ENCODE results near the gene MMS22L. TPM values are rescaled to one million over a fixed set of nuclear protein-coding genes. Genes with fewer than 3 reads are reported as not detected.

MMS22L gene
- total and polyA plus RNA-seq, 10 of the 15 experiments (the other 5 are each of a cell fraction or from before 2014, with no cell fraction given): 5.0 to 33.9 (median 18.7) TPM

- CTCF ChIA-PET: no interaction called here
- RAD21 ChIA-PET (ENCODE audit: unreplicated experiment): no interaction called here
- no peaks in the 10 kb centered on the region for H3K79me2 ChIP-seq (ENCODE audit: control insufficient read depth, insufficient read depth, low read length)
- H3K4me3 ChIP-seq: no peak overlapping the region
- no peak for DNase-seq (ENCODE audit: low read depth, low spot score)
- no peak overlapping the region for H3K4me2 ChIP-seq (ENCODE audit: control insufficient read depth, insufficient read depth)
- in situ Hi-C loops (cut with MboI): no loop called here
- 95% methylated on average over 1 of the region's 1 CpG for WGBS (ENCODE audit: insufficient coverage, insufficient replicate concordance, low lambda C conversion rate, missing lambda C conversion rate)
- no peak overlapping the region for H3K9ac ChIP-seq (ENCODE audit: control insufficient read depth, insufficient read depth, low read length)
- no peak for FAIRE-seq
- SMC1A ChIA-PET (ENCODE audit: uncharacterized antibody, unreplicated experiment): interaction anchor here (0.8 to 1.6 kb wide), 3 partner anchors 10 to 35 kb away, joined by 3 to 4 read pairs (median 3); no protein-coding TSS in a partner anchor
- no peak overlapping the region for H3K27ac ChIP-seq (ENCODE audit: control insufficient read depth, insufficient read depth)
- POLR2A ChIA-PET: no interaction called here
- no peak for ATAC-seq
- TF ChIP-seq E2F4 (IDR thresholded peaks at IDR 0.05; ENCODE audit: low read depth, low read length) (no peak), SUZ12 (IDR thresholded peaks at IDR 0.05; ENCODE audit: unreplicated experiment) (no peak), MYB (IDR thresholded peaks at IDR 0.05; ENCODE audit: borderline replicate concordance, low read depth, low read length) (no peak), PAX5 (IDR thresholded peaks at IDR 0.05; ENCODE audit: borderline replicate concordance, low read depth, low read length) (no peak), CREB1 (IDR thresholded peaks at IDR 0.05; ENCODE audit: low read depth) (no peak), RBBP5 (conservative IDR thresholded peaks at IDR 0.05) (no peak), NKRF (conservative IDR thresholded peaks at IDR 0.05) (no peak), CTCF (IDR thresholded peaks at IDR 0.05 in 2 of 3, conservative IDR thresholded peaks at IDR 0.05 in 1 of 3; ENCODE audit: control insufficient read depth in 2 of 3, extremely low read depth in 1 of 3, insufficient read depth in 1 of 3, low read depth in 3 of 3, low read length in 3 of 3) (no peak), GABPA (IDR thresholded peaks at IDR 0.05; ENCODE audit: low read depth) (no peak), MTA2 (IDR thresholded peaks at IDR 0.05; ENCODE audit: low read depth) (no peak), ATF7 (IDR thresholded peaks at IDR 0.05; ENCODE audit: low read depth) (no peak), SPI1 (IDR thresholded peaks at IDR 0.05; ENCODE audit: borderline replicate concordance, insufficient read depth, low read depth, low read length) (no peak), RELB (IDR thresholded peaks at IDR 0.05; ENCODE audit: low read depth) (no peak), STAT3 (IDR thresholded peaks at IDR 0.05; ENCODE audit: low read depth, low read length) (no peak), SMARCA5 (IDR thresholded peaks at IDR 0.05) (no peak), MYC (IDR thresholded peaks at IDR 0.05; ENCODE audit: insufficient read depth, insufficient read length, insufficient replicate concordance, low read length, severe bottlenecking) (no peak), BMI1 (IDR thresholded peaks at IDR 0.05; ENCODE audit: borderline replicate concordance) (no peak), KLF5 (IDR thresholded peaks at IDR 0.05; ENCODE audit: partially characterized antibody) (no peak), YBX1 (IDR thresholded peaks at IDR 0.05) (no peak), NFYA (IDR thresholded peaks at IDR 0.05; ENCODE audit: borderline replicate concordance, low read depth, low read length) (no peak)
- H3K27me3 ChIP-seq (replicated peaks in 1 of 2; ENCODE audit: control insufficient read depth in 2 of 2, insufficient read depth in 2 of 2, low read length in 1 of 2): no peaks in the 10 kb centered on the region
- no TSS peak for BruUV-seq (replicated peaks)
- H2AFZ ChIP-seq (ENCODE audit: control insufficient read depth, low read depth, low read length): no peak overlapping the region
- H4K20me1 ChIP-seq (ENCODE audit: control insufficient read depth, insufficient read depth): no peaks in the 10 kb centered on the region
- intact Hi-C loops (cut with micrococcal nuclease; ENCODE audit: unreplicated experiment): no loop called here
- no peaks in the 10 kb centered on the region for H3K9me3 ChIP-seq (replicated peaks; ENCODE audit: control insufficient read depth, insufficient read depth, low read length)
- peaks cover 2 to 5% of the 10 kb centered on the region in 2 experiments; a peak in 2 of 4 replicates for H3K36me3 ChIP-seq (ENCODE audit: control insufficient read depth in 2 of 2, insufficient read depth in 2 of 2, low read length in 1 of 2)
- H3K4me1 ChIP-seq (ENCODE audit: control insufficient read depth, insufficient read depth, low read length): no peaks in the 10 kb centered on the region
These were observed 51.1 kb downstream of the MMS22L start for GRCh38 chr6:97231911-97232310.
